Smooth muscle cell (in vitro differentiated cells): ENCODE data around the gene POU3F2. TPM values are rescaled to one million over a fixed set of nuclear protein-coding genes. Genes with fewer than 3 reads are reported as not detected.

Experiments used
- DNase-seq: peaks from one replicate; lab custom pipeline; 2025; ENCODE audit not compliant: unreplicated experiment; lab: John Stamatoyannopoulos, UW
- H2AFZ ChIP-seq: fragments of 200-600 bp; sonication (generic); 2 replicates; pipeline ENCODE4 v1.6.0; 2016; ENCODE audit warnings: antibody characterized with exemption, low read depth, mild to moderate bottlenecking
- H3F3A ChIP-seq: fragments of 200-600 bp; sonication (generic); 2 replicates; pipeline ENCODE4 v1.6.0; 2017; ENCODE audit warnings: antibody characterized with exemption, low read depth
- H3K27ac ChIP-seq: fragments of 200-600 bp; sonication (generic); 2 replicates; pipeline ENCODE4 v1.5.1; 2016; ENCODE audit warnings: low read depth, mild to moderate bottlenecking
- H3K27me3 ChIP-seq: fragments of 200-600 bp; sonication (generic); 2 replicates; pipeline ENCODE4 v1.6.1; 2016; ENCODE audit warnings: low read depth, mild to moderate bottlenecking
- H3K36me3 ChIP-seq: fragments of 200-600 bp; sonication (generic); 2 replicates; pipeline ENCODE4 v1.5.1; 2016; ENCODE audit warnings: low read depth
- H3K4me1 ChIP-seq: fragments of 200-600 bp; sonication (generic); 2 replicates; pipeline ENCODE4 v1.5.1; 2016; ENCODE audit warnings: low read depth
- H3K4me2 ChIP-seq: fragments of 200-600 bp; sonication (generic); 2 replicates; pipeline ENCODE4 v1.6.0; 2016; ENCODE audit warnings: mild to moderate bottlenecking
- H3K4me3 ChIP-seq: fragments of 200-600 bp; sonication (generic); 2 replicates; pipeline ENCODE4 v1.5.1; 2016; ENCODE audit warnings: mild to moderate bottlenecking
- H3K79me2 ChIP-seq: fragments of 200-600 bp; sonication (generic); 2 replicates; pipeline ENCODE4 v1.6.0; 2016; ENCODE audit warnings: low read depth, mild to moderate bottlenecking
- H3K9ac ChIP-seq: fragments of 200-600 bp; sonication (generic); 2 replicates; pipeline ENCODE4 v1.6.0; 2016; ENCODE audit warnings: low read depth
- H3K9me3 ChIP-seq: fragments of 200-600 bp; sonication (generic); replicated peaks from 2 replicates; pipeline ENCODE4 v1.5.1; 2016; ENCODE audit warnings: low read depth
- H4K20me1 ChIP-seq: fragments of 200-600 bp; sonication (generic); 2 replicates; pipeline ENCODE4 v1.6.0; 2016; ENCODE audit warnings: low read depth
- CTCF ChIP-seq: fragments of 200-600 bp; sonication (generic); IDR thresholded peaks from 2 replicates; pipeline ENCODE4 v1.5.1; 2017; ENCODE audit warnings: borderline replicate concordance, mild to moderate bottlenecking, antibody characterized with exemption; ENCODE audit not compliant: insufficient read depth, poor library complexity, severe bottlenecking
- WGBS: methylation state at CpG from one replicate; pipeline ENCODE4 v1.1.7; 2016; ENCODE audit warnings: low lambda C conversion rate; 5-methylcytosine and 5-hydroxymethylcytosine counted together
- polyA plus RNA-seq: library from polyadenylated mRNA; unstranded; fragments of >200 nt; fragmentation: Nextera tagmentation; extraction: Ambion mirVana; gene quantifications from 2 replicates; pipeline ENCODE4 v1.2.1, GENCODE V29; 2016
- total RNA-seq: library from RNA; depleted of rRNA; stranded (reverse); fragments of >200 nt; gene quantifications from 2 replicates; pipeline ENCODE4 v1.2.3, GENCODE V29; 2014

The POU3F2 gene
- total and polyA plus RNA-seq, 2 experiments from 2014 or later, result not detected

GRCh38 chr6:98842342-98843180, 8.2 kb downstream of the POU3F2 start:
- Histone ChIP-seq H3K4me2 (no peak overlapping the region), H3F3A (no peaks in the 10 kb centered on the region), H2AFZ (no peak overlapping the region), H3K27me3 (peaks cover 99% of the 10 kb centered on the region), H3K9me3 (no peaks in the 10 kb centered on the region), H3K36me3 (no peaks in the 10 kb centered on the region), H3K4me3 (no peak overlapping the region), H3K4me1 (peaks cover 28% of the 10 kb centered on the region), H3K79me2 (no peaks in the 10 kb centered on the region), H3K9ac (no peak overlapping the region), H4K20me1 (no peaks in the 10 kb centered on the region), H3K27ac (no peak overlapping the region)
- 4% methylated on average over 44 of the region's 44 CpGs for WGBS
- TF ChIP-seq CTCF, result no peak
- no peak for DNase-seq

- peak overlapping the region; percentile 45 for H3K4me2 ChIP-seq
These were observed 9.2 kb downstream of the POU3F2 start for GRCh38 chr6:98843271-98844243.

GRCh38 chr6:98844244-98845210, 10.2 kb downstream of the POU3F2 start:
- Histone ChIP-seq H3K4me3 (peak overlapping the region; percentile 43), H3K4me2 (peak overlapping the region; percentile 84)
- DNase-seq, result no peak

More at GRCh38 chr6:98843271-98844243, 9.2 kb downstream of the POU3F2 start:
- Histone ChIP-seq H3K27ac (no peak overlapping the region), H3K36me3 (no peaks in the 10 kb centered on the region), H4K20me1 (no peaks in the 10 kb centered on the region), H3K4me3 (no peak overlapping the region), H3K4me1 (peaks cover 28% of the 10 kb centered on the region), H2AFZ (no peak overlapping the region), H3K27me3 (peaks cover 99% of the 10 kb centered on the region), H3F3A (no peaks in the 10 kb centered on the region), H3K79me2 (no peaks in the 10 kb centered on the region), H3K9ac (no peak overlapping the region), H3K9me3 (no peaks in the 10 kb centered on the region)
- DNase-seq, result no peak
- TF ChIP-seq CTCF, result no peak
- 2% methylated on average over 47 of the region's 53 CpGs for WGBS

More at GRCh38 chr6:98844244-98845210, 10.2 kb downstream of the POU3F2 start:
- Histone ChIP-seq H3F3A (no peaks in the 10 kb centered on the region), H3K9me3 (no peaks in the 10 kb centered on the region), H4K20me1 (no peaks in the 10 kb centered on the region), H2AFZ (no peak overlapping the region), H3K27me3 (peaks cover 99% of the 10 kb centered on the region), H3K79me2 (no peaks in the 10 kb centered on the region), H3K9ac (no peak overlapping the region), H3K36me3 (no peaks in the 10 kb centered on the region), H3K27ac (no peak overlapping the region), H3K4me1 (peaks cover 28% of the 10 kb centered on the region)
- TF ChIP-seq CTCF, result no peak
- WGBS, result 4% methylated on average over 51 of the region's 51 CpGs
